Esophagus squamous epithelium (tissue), 5 donors: ENCODE measurements around the gene GALC. TPM values are rescaled to one million over a fixed set of nuclear protein-coding genes. Genes with fewer than 3 reads are reported as not detected.
A peak's percentile ranks its signal among the peaks of the same experiment; 100 is the strongest.

Source experiments
- DNase-seq: peaks from one replicate; lab custom pipeline; 2025; lab: John Stamatoyannopoulos, UW
- H3K27ac ChIP-seq, 4 donors: fragments of 200-600 bp; sonication (generic); one replicate each; pipeline ENCODE4 v1.5.1; 2016 to 2019; ENCODE audit warnings: mild to moderate bottlenecking in 1 of 4
- H3K27me3 ChIP-seq, 4 donors: fragments of 200-600 bp; sonication (generic); 1 replicate in 3 of 4; 2 replicates in 1 of 4; pipeline versions ENCODE4 v1.5.1 to v1.6.0; 2017 to 2021; ENCODE audit warnings: antibody characterized with exemption in 1 of 4
- H3K36me3 ChIP-seq, 3 donors: fragments of 200-600 bp; sonication (generic); one replicate each; pipeline ENCODE4 v1.5.1; 2016 to 2019
- H3K4me1 ChIP-seq, 3 donors: fragments of 200-600 bp; sonication (generic); one replicate each; pipeline ENCODE4 v1.5.1; 2017 to 2019
- H3K4me3 ChIP-seq, 4 donors: fragments of 200-600 bp; sonication (generic); 1 replicate in 3 of 4; 2 replicates in 1 of 4; pipeline ENCODE4 v1.5.1; 2016 to 2019; ENCODE audit warnings: mild to moderate bottlenecking in 2 of 4, moderate library complexity in 1 of 4
- H3K9me3 ChIP-seq, 3 donors: fragments of 200-600 bp; sonication (generic); one replicate each; pipeline ENCODE4 v1.5.1; 2016 to 2019
- CTCF ChIP-seq, 6 experiments: fragments of 450-650 bp in 4 of 6; fragments of 200-600 bp in 2 of 6; sonication (generic) in 2 of 6; IDR thresholded peaks; one replicate each; pipeline ENCODE4 v1.5.1; 2016 to 2019; ENCODE audit warnings: antibody characterized with exemption in 6 of 6, mild to moderate bottlenecking in 4 of 6, moderate library complexity in 4 of 6
- POLR2A ChIP-seq, 4 donors: fragments of 450-650 bp; IDR thresholded peaks; one replicate each; pipeline ENCODE4 v1.6.1; 2017; ENCODE audit warnings: antibody characterized with exemption in 4 of 4, mild to moderate bottlenecking in 4 of 4, moderate library complexity in 3 of 4
- WGBS, 2 donors: methylation state at CpG; one replicate each; pipeline ENCODE4 v1.1.5; 2018; 5-methylcytosine and 5-hydroxymethylcytosine counted together
- intact Hi-C: fragments of 100-400 bp; cut with DNase I; formaldehyde crosslinking; loops from one replicate; pipeline ENCODE4 v1.15.0; 2022
- total RNA-seq, 4 donors: library from RNA; depleted of rRNA; stranded (reverse); fragments of >200 nt; gene quantifications; one replicate each; pipeline ENCODE4 v1.1.0, GENCODE V29; 2016
- donor health status: DM: yes; HTN: yes; CAD: no.

Gene GALC
- total RNA-seq, 4 donors from 2014 or later = 3.4 to 15.8 (median 10.8) TPM

- 96 to 100% methylated on average over 2 of the region's 2 CpGs for WGBS, 2 donors
- no peak overlapping the region for H3K4me3 ChIP-seq
- H3K27me3 ChIP-seq = no peaks in the 10 kb centered on the region
- DNase-seq = no peak
- H3K36me3 ChIP-seq = no peaks in the 10 kb centered on the region
- intact Hi-C loops = loop anchor here (10.0 kb wide), 2 partner anchors 148 to 368 kb away; partner anchors contain the start of gene SPATA7
- no peaks in the 10 kb centered on the region for H3K9me3 ChIP-seq
- no peak for TF ChIP-seq CTCF (IDR thresholded peaks at IDR 0.05)
- TF ChIP-seq POLR2A (IDR thresholded peaks at IDR 0.05) = no peak
- no peaks in the 10 kb centered on the region for H3K4me1 ChIP-seq
- H3K27ac ChIP-seq = no peak overlapping the region
These were observed 23.8 kb upstream of the GALC start for GRCh38 chr14:88016768-88017167.

GRCh38 chr14:88013750-88014349 is 20.9 kb upstream of the GALC start:
- no peak for DNase-seq
- TF ChIP-seq CTCF (IDR thresholded peaks at IDR 0.05) (peak; percentile 61 to 89 (median 82)), POLR2A (IDR thresholded peaks at IDR 0.05) (no peak)
- Histone ChIP-seq H3K27ac (no peak overlapping the region), H3K27me3 (no peaks in the 10 kb centered on the region), H3K4me1 (no peaks in the 10 kb centered on the region), H3K9me3 (no peaks in the 10 kb centered on the region), H3K36me3 (no peaks in the 10 kb centered on the region), H3K4me3 (no peak overlapping the region)
- 0 to 8% methylated on average over 7 of the region's 7 CpGs for WGBS, 2 donors
- intact Hi-C loops = loop anchor here (10.0 kb wide), 2 partner anchors 151 to 371 kb away; partner anchors contain the start of gene SPATA7

- TF ChIP-seq POLR2A (IDR thresholded peaks at IDR 0.05) (no peak), CTCF (IDR thresholded peaks at IDR 0.05) (no peak)
- no peaks in the 10 kb centered on the region for H3K4me1 ChIP-seq
- no peak overlapping the region for H3K4me3 ChIP-seq
- no peak overlapping the region for H3K27ac ChIP-seq
- WGBS, 2 donors = 65 to 68% methylated on average over 5 of the region's 5 CpGs
- intact Hi-C loops = loop anchor here (10.0 kb wide), 2 partner anchors 152 to 372 kb away; partner anchors contain the start of gene SPATA7
- no peak for DNase-seq
- H3K27me3 ChIP-seq = no peaks in the 10 kb centered on the region
- no peaks in the 10 kb centered on the region for H3K36me3 ChIP-seq
- no peaks in the 10 kb centered on the region for H3K9me3 ChIP-seq
These were observed 19.5 kb upstream of the GALC start for GRCh38 chr14:88012495-88012894.

GRCh38 chr14:88010331-88010730 is 17.3 kb upstream of the GALC start:
- Histone ChIP-seq H3K27me3 (no peaks in the 10 kb centered on the region), H3K27ac (no peak overlapping the region), H3K9me3 (no peaks in the 10 kb centered on the region), H3K4me1 (no peaks in the 10 kb centered on the region), H3K4me3 (no peak overlapping the region), H3K36me3 (no peaks in the 10 kb centered on the region)
- TF ChIP-seq CTCF (IDR thresholded peaks at IDR 0.05) (no peak), POLR2A (IDR thresholded peaks at IDR 0.05) (no peak)
- no peak for DNase-seq
- intact Hi-C loops = loop anchor here (10.0 kb wide), 2 partner anchors 154 to 374 kb away; partner anchors contain the start of gene SPATA7
- WGBS, 2 donors = 54 to 59% methylated on average over 2 of the region's 2 CpGs

GRCh38 chr14:88009486-88009885 is 16.5 kb upstream of the GALC start:
- no peaks in the 10 kb centered on the region for H3K9me3 ChIP-seq
- H3K27me3 ChIP-seq = no peaks in the 10 kb centered on the region
- intact Hi-C loops = no loop called here
- WGBS, 2 donors = 63 to 69% methylated on average over 1 of the region's 1 CpG
- no peak for DNase-seq
- no peak overlapping the region for H3K4me3 ChIP-seq
- no peaks in the 10 kb centered on the region for H3K36me3 ChIP-seq
- no peaks in the 10 kb centered on the region for H3K4me1 ChIP-seq
- no peak overlapping the region for H3K27ac ChIP-seq
- TF ChIP-seq CTCF (IDR thresholded peaks at IDR 0.05) (no peak), POLR2A (IDR thresholded peaks at IDR 0.05) (no peak)
